Measurements from ENCODE around the gene PRKACB.
"Not testable (repeated sequence)": the region's sequence is repeated elsewhere in the genome, so short reads cannot be mapped to it uniquely, and the experiment has no call there.

Gene PRKACB

DNA sequence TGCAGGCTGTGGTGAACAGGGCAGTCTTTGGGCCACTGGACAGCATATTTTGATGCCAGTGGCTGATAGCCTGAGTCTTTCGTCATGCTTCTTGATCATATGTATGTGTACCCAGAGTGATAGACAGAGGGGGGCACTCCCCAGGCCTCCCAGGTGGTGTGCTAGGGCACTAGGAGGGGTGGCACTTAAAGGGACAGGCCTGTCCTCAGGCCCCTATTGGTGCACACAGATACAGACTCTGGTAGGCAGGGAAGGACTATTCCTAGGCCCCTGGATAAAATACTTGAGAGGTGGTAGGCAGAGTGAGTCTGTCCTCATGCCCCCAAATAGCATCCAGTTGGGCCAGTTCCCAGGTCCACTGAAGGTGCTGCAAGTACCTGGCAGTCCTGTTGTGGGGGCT is 80.8 kb downstream of the PRKACB start:
- no peak for DNase-seq

DNA sequence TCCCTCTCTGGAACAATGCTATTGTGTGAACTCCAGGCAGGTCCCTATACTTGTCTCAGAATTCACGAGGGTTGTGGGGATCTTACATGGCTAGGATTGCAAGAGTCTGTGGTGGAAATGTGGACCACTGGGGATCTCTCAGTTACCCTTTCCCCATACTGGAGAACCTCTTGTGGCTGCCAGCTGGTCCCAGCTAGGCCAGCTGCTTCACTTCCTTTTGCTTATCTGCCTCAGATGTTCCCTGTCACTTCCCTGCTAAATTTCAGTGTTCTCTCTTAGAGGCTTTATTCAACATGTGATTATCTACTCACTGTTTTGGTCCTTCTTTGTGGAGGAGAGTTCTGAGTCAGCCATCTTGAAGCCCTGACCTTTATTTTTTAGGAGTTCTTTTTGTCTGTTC is 81.6 kb downstream of the PRKACB start:
- no peak for DNase-seq

DNA sequence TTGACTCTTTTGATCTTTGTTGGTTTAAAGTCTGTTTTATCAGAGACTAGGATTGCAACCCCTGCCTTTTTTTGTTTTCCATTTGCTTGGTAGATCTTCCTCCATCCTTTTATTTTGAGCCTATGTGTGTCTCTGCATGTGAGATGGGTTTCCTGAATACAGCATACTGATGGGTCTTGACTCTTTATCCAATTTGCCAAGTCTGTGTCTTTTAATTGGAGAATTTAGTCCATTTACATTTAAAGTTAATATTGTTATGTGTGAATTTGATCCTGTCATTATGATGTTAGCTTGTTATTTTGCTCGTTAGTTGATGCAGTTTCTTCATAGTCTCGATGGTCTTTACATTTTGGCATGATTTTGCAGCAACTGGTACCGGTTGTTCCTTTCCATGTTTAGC is 88.6 kb downstream of the PRKACB start:
- DNase-seq, result not testable (repeated sequence)

DNA sequence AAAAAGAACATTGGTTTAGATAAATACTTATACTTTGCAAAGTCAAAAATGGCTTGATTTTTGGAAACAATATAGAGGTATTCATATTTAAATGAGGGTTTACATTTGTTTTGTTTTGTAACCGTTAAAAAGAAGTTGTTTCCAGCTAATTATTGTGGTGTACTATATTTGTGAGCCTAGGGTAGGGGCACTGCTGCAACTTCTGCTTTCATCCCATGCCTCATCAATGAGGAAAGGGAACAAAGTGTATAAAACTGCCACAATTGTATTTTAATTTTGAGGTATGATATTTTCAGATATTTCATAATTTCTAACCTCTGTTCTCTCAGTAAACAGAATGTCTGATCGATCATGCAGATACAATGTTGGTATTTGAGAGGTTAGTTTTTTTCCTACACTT is 92.2 kb downstream of the PRKACB start:
- DNase-seq, result no peak

DNA sequence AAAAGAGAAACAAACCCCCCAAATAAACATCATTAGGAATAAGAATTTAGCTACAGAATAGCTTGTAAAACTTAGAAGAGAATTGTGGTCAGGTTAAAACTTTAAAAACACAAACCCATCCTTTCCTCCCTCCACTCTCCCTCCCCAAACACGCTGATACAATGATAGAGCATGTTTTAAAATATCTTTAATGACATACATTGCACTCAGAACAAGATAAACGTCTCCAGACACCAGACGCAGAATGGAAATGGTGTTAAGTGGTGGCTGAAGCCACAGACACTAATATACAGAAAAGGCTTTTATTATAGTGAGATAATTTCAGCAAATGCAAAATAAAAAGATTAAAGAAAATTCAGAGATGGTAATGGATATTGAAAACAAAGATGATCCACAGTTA is 98.6 kb downstream of the PRKACB start:
- DNase-seq, result no peak

DNA sequence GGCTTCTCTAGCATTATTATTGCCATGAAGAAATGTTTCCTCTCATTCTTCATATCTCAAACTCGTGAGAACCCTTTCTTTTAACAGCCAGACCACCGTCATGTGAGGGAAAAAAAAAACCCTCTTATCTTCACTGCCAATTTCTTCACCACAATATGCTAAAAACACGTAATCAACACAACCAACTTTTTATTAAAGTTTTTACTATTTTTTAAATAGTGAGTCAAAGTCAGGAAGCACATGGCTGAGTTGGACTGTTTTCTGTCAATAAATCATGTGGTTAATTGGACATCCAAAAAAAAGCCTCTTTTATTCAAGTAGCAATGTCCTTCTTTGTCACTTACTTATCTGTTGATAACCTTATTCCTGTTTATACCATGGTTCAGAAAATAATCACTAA is 101.5 kb downstream of the PRKACB start:
- DNase-seq, result no peak

DNA sequence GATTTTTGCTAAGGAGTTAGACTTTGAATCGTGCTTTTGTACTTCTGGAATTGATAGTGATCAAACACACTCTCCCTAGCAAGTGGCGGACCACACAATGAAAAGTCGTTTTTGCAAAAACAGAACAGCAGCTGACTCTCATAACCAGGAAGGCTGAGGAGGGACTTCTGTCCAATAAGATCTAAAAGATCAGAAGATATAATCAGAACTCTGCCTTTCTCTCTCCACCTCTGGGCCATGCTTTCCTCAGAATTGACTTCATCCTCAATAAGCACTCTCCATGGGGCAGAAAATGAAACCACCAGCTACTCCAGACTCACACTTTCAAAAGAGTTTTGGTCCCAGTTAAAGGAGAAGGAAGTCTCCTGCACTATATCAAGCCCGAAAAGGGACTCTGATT is 102.1 kb downstream of the PRKACB start:
- no peak for DNase-seq

DNA sequence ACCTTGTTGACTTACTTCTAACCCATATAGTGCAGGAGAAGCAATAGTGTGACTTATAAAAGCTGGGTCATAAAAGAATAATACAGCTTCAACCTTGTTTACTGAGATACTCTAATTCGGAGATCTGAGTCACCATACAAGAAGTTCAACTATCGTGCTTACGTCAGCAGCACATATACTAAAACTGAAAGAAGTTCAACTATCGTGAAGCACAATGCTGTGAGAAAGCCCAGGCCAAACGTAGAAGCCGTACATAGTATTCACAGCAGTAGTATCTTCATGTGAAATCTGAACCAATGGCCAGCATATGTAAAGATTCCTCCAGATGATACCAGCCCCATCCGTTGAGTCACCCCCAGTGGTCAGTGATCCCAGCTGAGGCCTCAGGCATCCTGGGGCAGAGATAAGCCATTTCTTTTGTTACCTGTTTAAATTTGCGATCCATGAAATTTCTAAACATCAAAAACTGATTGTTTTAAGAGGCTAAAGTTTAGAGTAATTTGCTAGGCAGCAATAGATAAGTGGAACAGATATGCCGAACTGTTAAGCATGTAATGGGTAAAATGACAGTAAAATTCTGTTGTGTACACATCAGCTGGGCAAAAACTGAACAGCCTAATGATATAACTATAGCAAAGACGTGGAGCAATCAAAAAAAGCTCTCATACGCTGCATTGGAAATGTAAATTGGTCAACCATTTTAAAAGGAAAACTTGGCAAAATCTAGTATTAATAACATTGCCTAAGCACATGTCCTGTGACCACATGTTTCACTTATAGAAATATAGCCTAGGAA is 103.6 kb downstream of the PRKACB start:
- peak in 1 of 2 donors; percentile 32 for DNase-seq

DNA sequence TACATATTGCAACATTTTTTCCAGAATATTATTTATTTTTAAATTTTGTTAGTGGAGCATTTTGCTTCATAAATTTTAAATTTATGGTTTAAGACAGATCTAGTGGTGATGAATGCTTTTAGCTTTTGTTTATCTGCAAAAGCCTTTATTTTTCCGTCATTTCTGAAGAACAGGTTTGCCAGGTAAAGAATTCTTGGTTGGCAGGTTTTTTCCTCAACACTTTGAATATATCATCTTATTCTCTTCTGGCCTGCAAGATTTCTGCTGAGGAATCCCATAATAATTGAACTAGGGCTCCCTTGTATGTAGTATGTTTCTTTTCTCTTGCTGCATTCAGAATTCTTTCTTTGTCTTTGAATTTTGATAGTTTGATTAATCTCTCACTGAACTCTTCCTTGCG is 106.6 kb downstream of the PRKACB start:
- no peak for DNase-seq

DNA sequence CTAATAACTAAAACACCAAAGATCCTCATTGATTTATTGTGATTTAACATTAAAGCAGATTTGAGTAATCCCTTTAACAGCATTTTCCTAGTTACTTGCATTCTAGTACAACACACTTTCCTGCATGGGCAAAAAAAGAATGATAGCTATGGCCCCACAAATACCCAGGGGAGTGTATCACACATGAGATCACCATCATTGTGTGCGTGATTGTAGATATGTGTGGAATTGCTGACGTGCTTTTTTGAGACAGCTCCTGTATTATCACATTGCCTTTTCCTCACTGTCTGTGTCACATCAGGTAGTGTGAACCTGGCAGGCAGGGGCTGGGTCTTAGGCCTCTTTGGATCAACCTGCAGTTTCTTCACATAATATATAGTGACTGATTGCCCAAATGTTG is 109.0 kb downstream of the PRKACB start:
- no peak for DNase-seq

DNA sequence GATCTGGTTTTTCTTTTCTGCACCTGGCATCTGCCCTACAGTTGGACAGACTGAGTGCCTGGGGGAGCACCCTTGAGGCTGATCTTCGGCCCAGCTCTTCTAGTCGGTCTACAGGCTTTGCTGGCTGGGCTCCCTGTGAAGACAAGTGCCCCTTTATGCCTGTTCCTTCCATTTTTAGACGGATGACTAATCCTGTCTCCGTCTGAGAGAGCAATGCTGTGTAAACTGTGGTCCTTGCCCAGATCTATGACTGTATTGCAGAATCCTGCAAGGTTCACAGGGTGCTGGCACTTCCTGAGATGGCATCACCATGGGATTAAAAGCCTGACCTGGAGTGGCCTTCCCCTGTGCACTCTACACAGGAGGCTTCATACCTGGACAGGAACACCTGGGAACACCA is 109.8 kb downstream of the PRKACB start:
- DNase-seq, result no peak

DNA sequence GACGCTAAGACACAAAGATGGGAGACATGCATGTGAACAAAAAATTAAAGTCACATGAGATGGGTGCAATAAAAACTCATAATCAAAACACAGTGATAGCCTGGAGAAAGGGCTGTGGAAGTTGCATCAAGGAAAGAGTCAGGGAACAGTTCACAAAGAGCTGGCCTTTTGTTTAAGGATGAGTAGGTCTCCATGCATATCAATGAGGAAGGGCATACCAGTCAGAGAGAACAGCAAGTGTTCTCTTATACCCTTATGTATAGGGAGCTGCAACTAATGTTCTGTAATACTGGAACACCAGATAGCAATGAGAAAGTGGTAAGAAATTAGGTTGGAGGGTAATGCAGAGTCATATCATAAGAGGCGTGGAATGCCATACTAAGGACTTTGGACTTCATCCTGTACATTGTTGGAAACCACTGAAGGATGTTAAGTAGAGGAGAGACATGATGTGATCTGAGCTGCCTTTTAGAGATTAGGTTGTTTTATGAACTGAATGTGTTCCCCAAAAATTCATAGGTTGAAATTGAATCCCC is 110.7 kb downstream of the PRKACB start:
- no peak for DNase-seq

DNA sequence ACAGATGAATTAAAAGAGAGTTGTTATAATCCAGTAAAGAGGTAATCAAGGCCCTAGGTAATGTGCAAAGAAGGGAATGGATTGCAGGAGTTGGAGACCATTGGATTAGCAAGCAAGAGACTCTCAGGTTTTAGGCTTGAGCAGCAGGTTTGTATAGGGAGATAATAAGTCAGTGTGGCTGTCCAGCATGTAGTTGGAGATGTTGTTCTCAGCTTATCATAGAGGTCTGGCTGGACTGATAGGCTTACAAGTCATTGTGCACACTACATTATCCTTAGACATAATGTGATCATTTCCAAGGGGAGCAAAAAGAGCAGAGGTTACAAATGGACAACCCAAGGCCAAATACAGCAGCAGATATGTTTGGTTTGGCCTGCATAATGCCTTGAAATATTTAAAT is 111.5 kb downstream of the PRKACB start:
- no peak for DNase-seq

DNA sequence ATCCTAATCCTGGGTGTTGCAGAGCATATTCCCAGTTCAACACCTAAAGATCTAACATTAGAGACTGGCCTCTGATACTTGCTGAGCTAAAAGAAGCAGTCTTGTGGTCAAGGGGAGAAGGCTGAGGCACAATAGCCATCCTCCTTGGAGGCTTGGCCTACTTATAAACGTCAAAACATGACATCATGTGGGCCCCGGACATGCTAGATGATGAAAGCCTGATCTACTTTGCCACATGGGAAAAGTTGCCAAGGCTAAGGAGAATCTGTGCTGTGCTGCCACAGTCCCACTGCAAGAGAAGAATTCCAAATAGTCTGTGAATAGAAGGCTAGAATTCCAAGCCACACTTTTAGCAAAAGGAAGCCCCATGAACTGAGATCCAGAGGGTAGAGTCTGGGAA is 113.5 kb downstream of the PRKACB start:
- DNase-seq, result no peak

DNA sequence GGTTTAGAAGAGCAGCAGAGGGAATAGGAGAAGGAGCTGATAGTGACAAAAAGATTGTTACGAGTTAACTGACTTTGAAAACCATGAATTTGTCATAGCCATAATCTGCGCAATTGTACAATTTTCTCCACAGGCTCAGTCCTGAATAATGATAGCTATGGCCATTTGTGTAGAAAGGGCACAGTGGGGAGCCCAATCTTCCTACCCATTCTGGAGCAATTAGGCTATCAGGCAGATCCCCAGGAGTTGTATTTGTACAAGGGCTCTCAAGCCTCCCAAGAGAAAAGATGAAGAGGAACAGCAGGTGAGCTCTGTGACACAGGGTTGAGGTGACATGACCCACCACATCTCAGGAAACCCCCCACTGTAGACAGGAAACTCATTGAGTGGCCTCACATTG is 115.3 kb downstream of the PRKACB start:
- no peak for DNase-seq

DNA sequence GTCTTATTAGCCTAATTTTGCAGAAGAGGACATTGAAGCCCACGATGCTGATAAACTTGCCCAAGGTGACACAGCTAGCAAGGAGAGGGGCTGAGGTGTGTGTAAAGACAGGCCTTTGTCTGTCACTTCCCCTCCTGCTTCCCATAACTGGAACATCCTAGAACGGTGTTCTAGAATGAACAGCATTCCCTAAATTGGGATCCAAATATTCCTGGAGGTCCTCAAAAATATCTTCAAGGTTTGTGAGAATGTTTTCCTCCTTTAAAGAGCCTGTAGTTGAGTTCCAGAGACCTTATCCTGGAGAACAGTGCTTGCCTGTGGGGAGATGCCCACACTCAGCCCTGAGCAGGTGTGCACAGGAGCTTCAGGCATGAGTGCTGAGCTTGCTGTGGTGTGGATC is 115.9 kb downstream of the PRKACB start:
- DNase-seq, result no peak

DNA sequence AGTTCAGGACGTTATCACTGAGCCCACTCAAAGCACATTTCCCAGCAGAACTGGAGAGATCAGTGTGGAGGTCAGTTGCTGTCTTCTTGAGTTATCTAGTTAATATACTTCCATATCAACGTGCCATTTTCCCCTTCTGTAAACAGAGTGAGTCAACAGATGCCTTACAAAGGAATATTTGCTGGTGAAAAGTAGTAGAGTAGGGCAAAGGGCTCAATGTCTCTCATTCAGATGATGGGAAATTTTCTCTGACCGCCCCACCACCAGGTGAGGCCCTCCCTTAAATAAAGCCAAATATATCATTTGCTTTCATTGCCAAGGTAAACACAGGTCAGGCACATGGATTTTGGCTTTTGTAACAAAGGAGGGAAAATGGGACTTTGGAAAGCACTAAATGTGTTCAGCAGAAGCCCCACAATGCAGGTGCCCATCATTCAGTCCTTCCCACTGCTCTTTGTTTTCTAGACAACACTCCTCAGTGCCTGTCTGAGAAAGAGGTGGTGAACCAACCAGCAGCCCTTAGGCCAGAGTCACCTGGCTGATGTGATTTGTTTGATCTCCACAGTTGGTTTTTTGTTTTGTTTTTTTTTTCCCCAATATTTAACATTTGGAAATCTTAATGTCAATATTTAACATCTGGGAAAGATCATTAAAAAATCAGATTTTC is 116.9 kb downstream of the PRKACB start:
- DNase-seq, result no peak

DNA sequence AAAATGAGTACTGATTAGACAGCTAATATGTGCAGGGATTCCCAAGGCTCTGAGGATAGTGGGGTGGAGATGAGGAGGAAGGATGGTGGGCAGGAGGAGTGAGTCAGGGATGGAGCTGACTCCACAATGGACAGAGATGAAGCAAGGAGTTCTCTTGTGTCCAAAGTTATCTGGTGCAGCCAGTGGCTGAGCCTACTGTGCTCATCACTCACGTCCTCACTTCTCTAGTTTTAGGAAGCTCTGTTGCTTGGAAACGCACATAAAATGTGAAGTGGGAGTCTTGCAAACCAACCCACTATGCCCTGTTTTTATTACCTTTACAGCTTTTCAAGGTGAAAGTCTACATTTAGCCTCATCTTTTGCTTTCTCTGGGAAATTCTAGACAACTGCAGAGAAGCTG is 120.9 kb downstream of the PRKACB start:
- no peak for DNase-seq

DNA sequence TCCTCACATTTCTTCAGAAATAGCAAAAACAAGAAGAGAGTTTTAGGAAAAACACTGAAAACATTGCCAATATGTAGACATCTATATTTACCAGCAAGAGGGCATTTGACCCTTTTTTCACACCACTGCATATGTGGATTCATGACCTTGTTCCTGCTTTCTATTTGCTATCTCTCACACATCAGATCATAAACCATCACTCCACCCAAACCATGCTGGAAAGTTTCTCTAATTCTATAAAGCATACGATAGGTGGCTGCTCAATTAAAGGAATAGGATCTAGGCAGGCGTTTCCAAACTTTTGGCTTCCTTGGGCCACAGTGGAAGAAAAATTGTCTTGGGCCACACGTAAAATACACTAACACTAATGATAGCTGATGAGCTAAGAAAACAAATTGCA is 121.8 kb downstream of the PRKACB start:
- DNase-seq, result no peak

DNA sequence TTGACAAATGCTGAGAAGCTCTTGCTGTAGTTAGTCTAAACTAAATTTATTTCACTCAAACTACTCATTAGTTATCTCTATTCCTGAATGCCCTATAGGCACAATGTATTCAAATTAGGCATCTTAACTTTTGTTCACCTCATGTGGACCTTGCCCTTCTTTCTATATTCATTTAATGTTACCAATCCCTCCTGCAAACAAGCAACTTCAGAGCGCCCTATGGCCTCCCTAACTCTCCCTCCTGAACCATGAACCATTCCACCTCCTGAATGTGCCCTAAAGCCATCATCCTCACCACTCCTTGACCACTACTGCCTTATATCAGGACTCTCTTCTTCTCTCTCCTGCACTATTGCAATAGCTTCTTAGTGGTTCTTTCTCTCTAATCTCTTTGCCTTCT is 122.7 kb downstream of the PRKACB start:
- no peak for DNase-seq

DNA sequence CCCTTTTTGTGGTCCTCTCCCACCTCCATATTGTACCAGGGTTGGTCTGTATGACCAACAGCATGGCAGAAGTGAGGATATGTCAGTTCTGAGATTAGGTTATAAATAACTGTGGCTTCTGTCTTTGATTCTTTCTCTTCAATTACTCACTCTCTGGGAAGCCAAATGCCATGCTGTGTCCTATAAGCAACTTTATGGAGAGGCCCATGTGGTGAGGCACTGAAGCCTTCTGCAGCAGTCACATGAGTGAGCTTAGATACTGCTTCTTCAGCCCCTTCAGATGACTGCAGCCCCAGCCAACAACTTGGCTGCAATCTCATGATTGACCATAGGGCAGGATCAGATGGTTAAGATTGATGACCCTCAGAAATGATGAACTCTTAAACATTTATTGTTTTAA is 123.4 kb downstream of the PRKACB start:
- no peak for DNase-seq

DNA sequence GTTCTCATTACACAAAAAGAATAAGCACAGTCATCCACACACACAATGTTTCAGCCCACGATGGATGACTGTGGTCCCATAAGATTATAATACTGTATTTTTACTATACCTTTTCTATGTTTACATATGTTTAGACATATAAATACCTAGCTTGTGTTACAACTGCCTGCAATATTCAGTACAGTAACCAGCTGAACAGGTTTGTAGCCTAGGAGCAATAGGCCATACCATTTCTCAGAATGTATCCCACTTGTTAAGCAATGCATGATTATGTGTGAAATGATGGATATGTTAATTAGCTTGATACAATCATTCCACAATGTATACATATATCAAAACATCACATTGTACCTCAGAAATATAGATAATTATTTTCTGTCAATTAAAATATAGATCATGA is 124.3 kb downstream of the PRKACB start:
- no peak for DNase-seq

DNA sequence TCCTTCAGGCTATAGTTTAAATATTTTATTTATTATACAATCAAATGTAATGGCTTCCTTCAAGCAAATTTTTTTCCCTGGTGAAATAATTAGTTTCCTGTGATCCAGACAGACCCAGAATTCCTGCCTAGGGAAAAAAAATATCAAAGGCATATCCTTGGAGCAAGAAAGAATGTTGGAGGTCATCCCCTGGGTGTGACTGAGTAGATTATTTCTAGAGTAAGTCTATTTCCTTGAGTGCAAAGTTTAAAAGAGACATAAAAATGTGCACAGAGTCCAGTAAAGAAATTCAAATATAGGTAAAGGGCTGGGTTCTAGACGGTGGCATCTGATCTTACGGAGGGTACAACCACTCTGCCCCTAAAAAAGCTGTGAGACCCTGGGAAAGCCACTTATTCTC is 125.2 kb downstream of the PRKACB start:
- no peak for DNase-seq

DNA sequence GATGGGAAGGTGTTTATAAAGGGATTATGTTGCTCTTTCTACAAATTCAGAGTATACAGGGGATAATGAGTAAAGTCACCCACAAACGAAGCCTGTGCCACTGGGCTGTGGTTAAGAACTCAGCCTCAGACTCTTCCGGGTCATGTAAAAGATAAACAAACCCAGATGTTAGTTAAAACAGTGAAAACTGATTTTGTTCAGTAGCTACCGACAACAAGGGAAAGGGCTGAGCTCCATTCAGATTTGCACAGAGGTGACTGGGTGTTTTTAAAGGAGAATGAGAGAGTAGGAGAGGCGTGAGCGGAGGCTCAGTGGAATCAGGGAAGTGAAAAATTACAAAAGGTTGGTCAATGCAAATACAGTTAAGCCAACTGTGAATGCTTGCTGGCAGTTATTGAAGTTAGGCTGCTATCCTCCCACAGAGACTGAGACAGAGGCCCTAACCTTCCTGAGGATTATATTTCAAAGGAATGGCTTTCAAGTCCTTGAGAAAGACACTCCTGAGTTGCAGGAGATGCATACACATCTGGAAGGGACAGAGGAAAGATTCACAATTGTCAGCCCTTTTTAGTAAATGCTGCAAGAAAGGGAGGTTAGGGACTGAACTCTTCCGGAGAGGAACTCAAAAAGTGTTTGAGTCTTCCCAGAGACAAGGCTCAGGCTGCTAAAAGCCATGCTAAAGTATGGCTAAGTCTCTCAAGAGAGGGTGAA is 127.5 kb downstream of the PRKACB start:
- DNase-seq, result no peak
